ENCODE data around the gene GHRHR. TPM values are rescaled to one million over a fixed set of nuclear protein-coding genes. Genes with fewer than 3 reads are reported as not detected.

Gene GHRHR
- total and polyA plus RNA-seq, 5 donors from 2014 or later, result not detected

DNA sequence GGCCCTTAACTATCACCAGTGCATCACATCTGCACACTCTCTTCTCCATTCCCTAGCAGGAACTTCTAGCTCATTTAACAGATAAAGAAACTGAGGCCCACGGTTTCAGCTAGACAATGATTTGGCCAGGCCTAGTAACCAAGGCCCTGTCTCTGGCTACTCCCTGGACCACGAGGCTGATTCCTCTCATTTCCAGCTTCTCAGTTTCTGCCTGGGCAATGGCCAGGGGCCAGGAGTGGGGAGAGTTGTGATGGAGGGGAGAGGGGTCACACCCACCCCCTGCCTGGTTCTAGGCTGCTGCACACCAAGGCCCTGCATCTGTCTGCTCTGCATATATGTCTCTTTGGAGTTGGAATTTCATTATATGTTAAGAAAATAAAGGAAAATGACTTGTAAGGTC lies 38.6 kb upstream of the GHRHR start:
- H3K4me3 Mint-ChIP-seq, result no peak overlapping the region
- Histone ChIP-seq H3K27me3 (ENCODE audit: control insufficient read depth, insufficient read depth, low read length) (no peaks in the 10 kb centered on the region), H3K27ac (ENCODE audit: insufficient read depth, low read length, poor library complexity, severe bottlenecking) (no peak overlapping the region), H3K9me3 (ENCODE audit: control insufficient read depth in 2 of 2, low read length in 2 of 2) (peaks cover 0 to 5% of the 10 kb centered on the region in 2 experiments), H3K36me3 (ENCODE audit: control insufficient read depth, insufficient read depth, low read length) (no peaks in the 10 kb centered on the region), H3K4me1 (ENCODE audit: control insufficient read depth, insufficient read depth, low read length, poor library complexity, severe bottlenecking) (no peaks in the 10 kb centered on the region), H3K4me3 (ENCODE audit: low read depth, low read length) (no peak overlapping the region)
- H3K36me3 Mint-ChIP-seq, result no peaks in the 10 kb centered on the region
- H3K27me3 Mint-ChIP-seq, result peaks cover 7% of the 10 kb centered on the region
- H3K27ac Mint-ChIP-seq, result no peak overlapping the region
- H3K9me3 Mint-ChIP-seq, result peaks cover 0 to 3% (median 0%) of the 10 kb centered on the region in 7 donors
- ATAC-seq (ENCODE audit: low read depth in 2 of 2), result no peak
- DNase-seq, result no peak
- H3K4me1 Mint-ChIP-seq, result no peaks in the 10 kb centered on the region

DNA sequence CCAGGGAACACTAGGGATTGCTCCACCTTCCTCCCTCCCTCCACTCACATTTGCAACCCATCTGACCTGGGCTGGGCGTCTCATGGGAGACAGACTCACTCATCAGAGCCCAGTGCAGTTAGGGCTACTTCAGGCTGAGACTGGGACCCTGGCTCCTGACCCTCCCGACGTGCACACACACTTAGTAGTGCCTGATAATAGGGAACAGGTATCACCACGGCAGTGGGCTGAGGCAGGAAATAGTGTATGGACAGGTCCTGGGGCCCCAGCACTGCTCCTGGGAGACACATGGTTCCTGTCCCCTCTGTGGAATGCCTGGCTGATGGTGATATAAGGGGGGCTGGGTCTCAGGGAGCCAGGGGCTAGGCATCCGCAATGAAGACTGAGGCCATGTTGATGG lies 37.8 kb upstream of the GHRHR start:
- no peaks in the 10 kb centered on the region for H3K36me3 ChIP-seq (ENCODE audit: control insufficient read depth, insufficient read depth, low read length)
- ATAC-seq (ENCODE audit: low read depth in 2 of 2) (no peak), DNase-seq (no peak)
- H3K27me3 ChIP-seq (ENCODE audit: control insufficient read depth, insufficient read depth, low read length), result no peaks in the 10 kb centered on the region
- H3K9me3 Mint-ChIP-seq, result peaks cover 0 to 3% (median 0%) of the 10 kb centered on the region in 7 donors
- H3K4me1 Mint-ChIP-seq, result no peaks in the 10 kb centered on the region
- H3K4me3 Mint-ChIP-seq, result no peak overlapping the region
- H3K4me3 ChIP-seq (ENCODE audit: low read depth, low read length), result no peak overlapping the region
- no peaks in the 10 kb centered on the region for H3K4me1 ChIP-seq (ENCODE audit: control insufficient read depth, insufficient read depth, low read length, poor library complexity, severe bottlenecking)
- peaks cover 7% of the 10 kb centered on the region for H3K27me3 Mint-ChIP-seq
- no peaks in the 10 kb centered on the region for H3K36me3 Mint-ChIP-seq
- H3K27ac ChIP-seq (ENCODE audit: insufficient read depth, low read length, poor library complexity, severe bottlenecking), result no peak overlapping the region
- H3K9me3 ChIP-seq (ENCODE audit: control insufficient read depth in 2 of 2, low read length in 2 of 2), result peaks cover 0 to 5% of the 10 kb centered on the region in 2 experiments
- no peak overlapping the region for H3K27ac Mint-ChIP-seq

DNA sequence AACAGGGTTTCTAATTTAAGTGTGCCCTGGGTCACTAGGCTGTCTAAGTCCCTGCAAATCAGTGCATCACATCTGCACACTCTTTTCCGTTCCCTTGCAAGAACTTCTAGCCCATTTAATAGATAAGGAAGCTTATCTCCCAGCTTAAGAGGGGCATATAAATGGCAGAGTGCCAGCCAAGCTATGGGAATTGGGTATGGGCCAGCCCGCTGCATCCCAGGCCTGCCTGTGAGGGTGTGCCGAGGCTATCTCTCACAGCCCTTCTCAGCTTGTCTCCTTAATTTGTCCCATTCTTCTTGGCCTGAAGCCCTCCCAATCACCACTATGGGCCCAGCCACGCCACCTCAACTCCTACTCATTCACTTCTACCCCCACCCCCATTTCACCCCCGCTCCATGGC lies 37.4 kb upstream of the GHRHR start:
- Histone ChIP-seq H3K27me3 (ENCODE audit: control insufficient read depth, insufficient read depth, low read length) (no peaks in the 10 kb centered on the region), H3K9me3 (ENCODE audit: control insufficient read depth in 2 of 2, low read length in 2 of 2) (peaks cover 0 to 5% of the 10 kb centered on the region in 2 experiments), H3K36me3 (ENCODE audit: control insufficient read depth, insufficient read depth, low read length) (no peaks in the 10 kb centered on the region), H3K27ac (ENCODE audit: insufficient read depth, low read length, poor library complexity, severe bottlenecking) (no peak overlapping the region), H3K4me1 (ENCODE audit: control insufficient read depth, insufficient read depth, low read length, poor library complexity, severe bottlenecking) (no peaks in the 10 kb centered on the region), H3K4me3 (ENCODE audit: low read depth, low read length) (no peak overlapping the region)
- ATAC-seq (ENCODE audit: low read depth in 2 of 2) (no peak), DNase-seq (no peak)
- Mint-ChIP-seq H3K27me3 (peaks cover 7% of the 10 kb centered on the region), H3K27ac (no peak overlapping the region), H3K36me3 (no peaks in the 10 kb centered on the region), H3K4me1 (no peaks in the 10 kb centered on the region), H3K4me3 (no peak overlapping the region), H3K9me3 (peaks cover 0 to 3% (median 0%) of the 10 kb centered on the region in 7 donors)

DNA sequence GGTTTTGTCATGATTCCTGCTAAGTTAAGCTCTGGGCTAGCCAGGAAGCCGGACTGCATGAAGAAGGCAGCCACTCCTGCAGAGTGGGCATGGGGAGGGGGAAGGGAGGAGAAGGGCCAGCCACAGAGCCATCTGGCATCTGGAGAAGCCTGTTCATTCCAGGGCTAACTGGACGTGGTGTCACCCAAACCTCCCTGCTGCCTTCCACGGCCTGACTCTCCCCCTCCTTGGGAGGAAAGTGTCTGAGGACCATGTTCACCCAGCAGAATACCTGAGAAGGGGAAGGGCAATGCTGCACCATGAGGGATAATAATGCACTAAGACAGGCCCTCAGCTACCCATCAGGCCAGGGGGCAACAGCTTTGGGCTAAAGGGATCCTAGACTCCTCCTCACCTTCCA lies 36.7 kb upstream of the GHRHR start:
- Histone ChIP-seq H3K4me3 (ENCODE audit: low read depth, low read length) (no peak overlapping the region), H3K36me3 (ENCODE audit: control insufficient read depth, insufficient read depth, low read length) (no peaks in the 10 kb centered on the region), H3K9me3 (ENCODE audit: control insufficient read depth in 2 of 2, low read length in 2 of 2) (peaks cover 0 to 5% of the 10 kb centered on the region in 2 experiments), H3K27me3 (ENCODE audit: control insufficient read depth, insufficient read depth, low read length) (no peaks in the 10 kb centered on the region), H3K27ac (ENCODE audit: insufficient read depth, low read length, poor library complexity, severe bottlenecking) (no peak overlapping the region), H3K4me1 (ENCODE audit: control insufficient read depth, insufficient read depth, low read length, poor library complexity, severe bottlenecking) (no peaks in the 10 kb centered on the region)
- Mint-ChIP-seq H3K27me3 (peaks cover 7% of the 10 kb centered on the region), H3K36me3 (no peaks in the 10 kb centered on the region), H3K4me3 (no peak overlapping the region), H3K27ac (no peak overlapping the region), H3K4me1 (no peaks in the 10 kb centered on the region), H3K9me3 (peaks cover 0 to 3% (median 0%) of the 10 kb centered on the region in 7 donors)
- DNase-seq, result no peak
- ATAC-seq (ENCODE audit: low read depth in 2 of 2), result no peak

DNA sequence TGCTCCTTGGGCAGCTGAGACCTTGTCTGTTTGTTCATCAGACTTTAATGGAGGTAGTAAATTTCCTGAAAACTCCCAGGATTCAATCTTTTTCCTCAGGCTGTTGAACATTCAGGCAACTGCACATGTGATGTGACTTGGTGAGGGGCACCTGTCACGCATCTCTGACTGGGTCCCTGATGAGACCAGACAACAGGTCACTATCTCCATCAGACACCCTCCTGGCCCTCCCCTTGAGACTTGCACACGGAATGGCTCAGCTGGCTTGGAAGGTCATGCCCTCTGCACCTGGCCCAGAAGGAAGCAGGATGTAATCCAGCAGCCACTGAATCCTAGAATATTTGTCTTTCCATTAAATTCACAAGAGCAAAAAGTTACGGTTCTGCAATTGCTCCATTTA lies 36.2 kb upstream of the GHRHR start:
- DNase-seq (no peak), ATAC-seq (ENCODE audit: low read depth in 2 of 2) (no peak)
- Mint-ChIP-seq H3K4me3 (no peak overlapping the region), H3K27me3 (peaks cover 7% of the 10 kb centered on the region), H3K9me3 (peaks cover 0 to 3% (median 0%) of the 10 kb centered on the region in 7 donors), H3K4me1 (no peaks in the 10 kb centered on the region), H3K27ac (no peak overlapping the region), H3K36me3 (no peaks in the 10 kb centered on the region)
- no peaks in the 10 kb centered on the region for H3K36me3 ChIP-seq (ENCODE audit: control insufficient read depth, insufficient read depth, low read length)
- H3K27ac ChIP-seq (ENCODE audit: insufficient read depth, low read length, poor library complexity, severe bottlenecking), result no peak overlapping the region
- no peaks in the 10 kb centered on the region for H3K27me3 ChIP-seq (ENCODE audit: control insufficient read depth, insufficient read depth, low read length)
- H3K4me3 ChIP-seq (ENCODE audit: low read depth, low read length), result no peak overlapping the region
- H3K4me1 ChIP-seq (ENCODE audit: control insufficient read depth, insufficient read depth, low read length, poor library complexity, severe bottlenecking), result no peaks in the 10 kb centered on the region
- peaks cover 0 to 5% of the 10 kb centered on the region in 2 experiments for H3K9me3 ChIP-seq (ENCODE audit: control insufficient read depth in 2 of 2, low read length in 2 of 2)

DNA sequence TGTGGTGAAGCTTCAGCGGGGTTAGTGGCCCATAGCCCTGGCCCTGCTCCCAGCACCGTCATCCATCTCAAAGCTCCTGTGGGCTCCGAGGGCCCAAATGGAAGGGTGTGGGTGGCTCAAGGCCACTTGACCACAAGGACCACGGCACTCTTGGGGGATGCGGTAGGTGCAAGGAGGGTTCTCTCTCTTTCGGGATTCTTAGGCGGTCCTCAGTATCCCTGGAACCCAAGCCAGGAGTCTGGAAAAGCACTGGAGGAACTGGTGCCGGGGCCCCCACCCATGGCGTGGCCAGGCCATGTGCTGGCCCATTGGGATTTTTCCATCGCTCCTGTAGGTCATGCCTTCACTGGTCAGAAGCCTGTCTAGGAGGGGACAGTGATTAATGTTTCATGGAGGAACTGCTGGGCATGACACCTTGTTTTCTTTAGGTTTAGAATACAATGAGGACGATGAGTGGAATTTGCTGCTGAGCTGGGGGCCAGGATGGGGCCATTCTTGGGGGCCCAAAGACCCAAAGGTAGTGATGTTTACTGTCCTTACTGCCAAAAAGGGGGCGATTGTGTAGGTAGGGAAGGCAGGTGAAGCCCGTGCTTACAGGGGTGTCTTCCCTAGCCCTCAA lies 35.4 kb upstream of the GHRHR start:
- DNase-seq (no peak), ATAC-seq (ENCODE audit: low read depth in 2 of 2) (no peak)
- H3K27ac ChIP-seq (ENCODE audit: insufficient read depth, low read length, poor library complexity, severe bottlenecking), result no peak overlapping the region

DNA sequence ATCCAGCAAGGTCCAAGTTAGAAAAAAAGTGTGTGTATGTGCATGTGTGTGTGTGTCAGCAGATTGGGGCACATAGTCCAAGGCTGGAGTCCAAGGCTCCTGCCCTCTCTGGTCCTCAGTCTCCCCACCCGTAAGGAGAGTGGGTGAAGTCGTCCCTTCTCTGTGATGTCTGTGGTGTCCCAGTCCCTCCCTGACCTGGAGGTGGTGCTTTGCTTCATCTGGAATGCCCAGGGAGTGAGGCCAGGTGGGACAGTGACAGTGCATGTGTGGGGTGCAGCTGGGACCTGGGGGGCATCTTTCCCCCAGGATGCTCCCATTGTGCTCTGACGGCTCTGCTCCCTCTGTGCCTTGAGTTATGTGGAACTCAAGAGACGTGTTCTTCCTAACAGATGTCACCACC lies 34.1 kb upstream of the GHRHR start:
- no peak overlapping the region for H3K4me3 Mint-ChIP-seq
- Histone ChIP-seq H3K9me3 (ENCODE audit: control insufficient read depth in 2 of 2, low read length in 2 of 2) (peaks cover 0 to 5% of the 10 kb centered on the region in 2 experiments), H3K36me3 (ENCODE audit: control insufficient read depth, insufficient read depth, low read length) (no peaks in the 10 kb centered on the region), H3K27ac (ENCODE audit: insufficient read depth, low read length, poor library complexity, severe bottlenecking) (no peak overlapping the region), H3K27me3 (ENCODE audit: control insufficient read depth, insufficient read depth, low read length) (no peaks in the 10 kb centered on the region), H3K4me1 (ENCODE audit: control insufficient read depth, insufficient read depth, low read length, poor library complexity, severe bottlenecking) (no peaks in the 10 kb centered on the region), H3K4me3 (ENCODE audit: low read depth, low read length) (no peak overlapping the region)
- DNase-seq, result no peak
- H3K4me1 Mint-ChIP-seq, result no peaks in the 10 kb centered on the region
- ATAC-seq (ENCODE audit: low read depth in 2 of 2), result no peak
- peaks cover 0 to 3% (median 0%) of the 10 kb centered on the region in 7 donors for H3K9me3 Mint-ChIP-seq
- no peaks in the 10 kb centered on the region for H3K36me3 Mint-ChIP-seq
- no peak overlapping the region for H3K27ac Mint-ChIP-seq
- peaks cover 12% of the 10 kb centered on the region for H3K27me3 Mint-ChIP-seq

More for the DNA sequence above, 35.4 kb upstream of the GHRHR start:
- no peak overlapping the region for H3K4me3 ChIP-seq (ENCODE audit: low read depth, low read length)
- no peaks in the 10 kb centered on the region for H3K36me3 ChIP-seq (ENCODE audit: control insufficient read depth, insufficient read depth, low read length)
- Mint-ChIP-seq H3K4me1 (no peaks in the 10 kb centered on the region), H3K9me3 (peaks cover 0 to 3% (median 0%) of the 10 kb centered on the region in 7 donors), H3K36me3 (no peaks in the 10 kb centered on the region), H3K27ac (no peak overlapping the region), H3K27me3 (peaks cover 12% of the 10 kb centered on the region), H3K4me3 (no peak overlapping the region)
- peaks cover 0 to 5% of the 10 kb centered on the region in 2 experiments for H3K9me3 ChIP-seq (ENCODE audit: control insufficient read depth in 2 of 2, low read length in 2 of 2)
- no peaks in the 10 kb centered on the region for H3K4me1 ChIP-seq (ENCODE audit: control insufficient read depth, insufficient read depth, low read length, poor library complexity, severe bottlenecking)
- no peaks in the 10 kb centered on the region for H3K27me3 ChIP-seq (ENCODE audit: control insufficient read depth, insufficient read depth, low read length)

DNA sequence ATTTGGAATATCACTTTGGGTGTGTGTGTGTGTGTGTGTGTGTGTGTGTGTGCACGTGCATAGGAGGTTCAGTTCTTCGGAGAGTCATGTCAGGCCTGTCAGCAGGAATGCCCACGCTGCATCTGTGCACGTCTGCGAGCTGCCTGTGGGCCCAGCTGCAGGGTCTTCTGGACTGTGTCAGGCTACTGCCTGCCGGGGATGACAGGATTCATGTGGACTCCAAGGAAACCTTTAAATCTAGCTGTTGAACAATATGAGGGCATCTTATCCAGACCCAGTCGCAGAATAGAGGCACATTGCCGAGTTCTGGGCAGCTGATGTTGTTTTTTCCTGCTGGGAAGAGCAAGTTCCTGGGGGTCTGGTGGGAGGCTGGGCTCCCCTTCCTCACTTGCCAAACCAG lies 33.1 kb upstream of the GHRHR start:
- DNase-seq (no peak), ATAC-seq (ENCODE audit: low read depth in 2 of 2) (no peak)
- Mint-ChIP-seq H3K36me3 (no peaks in the 10 kb centered on the region), H3K27me3 (peaks cover 17% of the 10 kb centered on the region), H3K4me1 (no peaks in the 10 kb centered on the region), H3K4me3 (no peak overlapping the region), H3K27ac (no peak overlapping the region), H3K9me3 (peaks cover 0 to 3% (median 0%) of the 10 kb centered on the region in 7 donors)
- no peak overlapping the region for H3K27ac ChIP-seq (ENCODE audit: insufficient read depth, low read length, poor library complexity, severe bottlenecking)
- H3K9me3 ChIP-seq (ENCODE audit: control insufficient read depth in 2 of 2, low read length in 2 of 2), result peaks cover 0 to 5% of the 10 kb centered on the region in 2 experiments
- no peaks in the 10 kb centered on the region for H3K36me3 ChIP-seq (ENCODE audit: control insufficient read depth, insufficient read depth, low read length)
- no peak overlapping the region for H3K4me3 ChIP-seq (ENCODE audit: low read depth, low read length)
- H3K27me3 ChIP-seq (ENCODE audit: control insufficient read depth, insufficient read depth, low read length), result no peaks in the 10 kb centered on the region
- no peaks in the 10 kb centered on the region for H3K4me1 ChIP-seq (ENCODE audit: control insufficient read depth, insufficient read depth, low read length, poor library complexity, severe bottlenecking)

Data from CD4-positive, CD25-positive, alpha-beta regulatory T cell (primary cell).